NCI-H446 treated with DMSO at 0.1 percent for 48 hours (cell line): ENCODE measurements around the gene WAC.
A peak's percentile ranks its signal among the peaks of the same experiment; 100 is the strongest.
"Not testable (repeated sequence)": the region's sequence is repeated elsewhere in the genome, so short reads cannot be mapped to it uniquely, and the experiment has no call there.

Experiments
- DNase-seq: peaks from one replicate; lab custom pipeline; 2025; lab: John Stamatoyannopoulos, UW

Gene WAC

DNA sequence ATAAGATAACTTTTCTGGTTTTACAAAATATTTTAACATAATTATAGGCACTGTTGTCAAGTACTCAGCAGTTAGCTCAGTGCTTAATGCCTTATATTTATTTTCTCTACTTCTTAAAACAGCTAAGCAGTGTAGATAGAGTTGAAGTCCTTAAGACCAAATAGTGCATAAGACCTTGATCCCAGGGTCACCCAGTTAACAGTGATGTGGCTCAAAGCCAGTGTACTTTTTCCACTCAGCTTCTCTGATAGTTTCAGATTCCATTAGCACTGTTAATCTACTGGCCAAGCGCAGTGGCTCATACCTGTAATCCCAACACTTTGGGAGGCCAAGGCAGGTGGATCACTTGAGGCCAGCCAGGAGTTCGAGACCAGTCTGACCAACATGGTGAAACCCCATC is 83.6 kb downstream of the WAC start:
- DNase-seq, result no peak

GRCh38 chr10:28619455-28619854 is 86.5 kb downstream of the WAC start:
- DNase-seq, result no peak

DNA sequence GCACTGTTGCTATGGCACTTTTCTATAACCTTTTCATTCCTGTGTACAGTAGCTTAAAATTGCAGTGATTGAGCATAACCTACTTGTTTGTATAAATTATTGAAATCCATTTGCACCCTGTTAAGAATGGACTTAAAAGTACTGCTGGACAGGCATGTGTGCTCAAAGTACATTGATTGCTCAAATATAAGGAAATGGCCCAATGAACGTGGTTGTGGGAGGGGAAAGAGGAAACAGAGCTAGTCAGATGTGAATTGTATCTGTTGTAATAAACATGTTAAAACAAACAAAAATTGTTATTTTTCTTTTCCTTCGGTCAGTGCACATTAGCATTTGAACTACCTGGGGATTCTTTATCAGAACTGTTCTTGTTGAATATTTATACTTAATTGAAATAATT is 87.3 kb downstream of the WAC start:
- DNase-seq, result no peak

GRCh38 chr10:28623483-28623882 is 90.6 kb downstream of the WAC start:
- no peak for DNase-seq

- no peak for DNase-seq
These were observed 91.4 kb downstream of the WAC start for GRCh38 chr10:28624351-28624750.

DNA sequence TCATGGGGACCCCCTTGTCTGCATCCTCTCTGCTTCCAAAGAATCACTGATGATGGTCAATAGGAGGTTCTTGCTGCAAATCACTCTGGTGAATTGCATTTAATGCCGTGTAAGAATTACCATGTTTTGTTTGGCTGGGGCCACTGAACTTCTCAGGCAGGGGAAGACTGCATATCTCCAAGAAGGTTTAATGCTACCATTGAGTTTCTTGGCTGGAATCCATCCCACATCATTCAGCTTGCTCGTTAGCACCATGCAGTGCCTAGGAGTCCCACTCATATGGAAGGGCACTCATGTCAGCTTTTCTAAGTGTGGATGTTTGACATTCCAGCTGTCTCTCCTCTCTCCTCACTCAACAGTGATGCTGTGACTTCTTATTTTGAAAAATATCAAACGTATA is 94.2 kb downstream of the WAC start:
- DNase-seq, result no peak

DNA sequence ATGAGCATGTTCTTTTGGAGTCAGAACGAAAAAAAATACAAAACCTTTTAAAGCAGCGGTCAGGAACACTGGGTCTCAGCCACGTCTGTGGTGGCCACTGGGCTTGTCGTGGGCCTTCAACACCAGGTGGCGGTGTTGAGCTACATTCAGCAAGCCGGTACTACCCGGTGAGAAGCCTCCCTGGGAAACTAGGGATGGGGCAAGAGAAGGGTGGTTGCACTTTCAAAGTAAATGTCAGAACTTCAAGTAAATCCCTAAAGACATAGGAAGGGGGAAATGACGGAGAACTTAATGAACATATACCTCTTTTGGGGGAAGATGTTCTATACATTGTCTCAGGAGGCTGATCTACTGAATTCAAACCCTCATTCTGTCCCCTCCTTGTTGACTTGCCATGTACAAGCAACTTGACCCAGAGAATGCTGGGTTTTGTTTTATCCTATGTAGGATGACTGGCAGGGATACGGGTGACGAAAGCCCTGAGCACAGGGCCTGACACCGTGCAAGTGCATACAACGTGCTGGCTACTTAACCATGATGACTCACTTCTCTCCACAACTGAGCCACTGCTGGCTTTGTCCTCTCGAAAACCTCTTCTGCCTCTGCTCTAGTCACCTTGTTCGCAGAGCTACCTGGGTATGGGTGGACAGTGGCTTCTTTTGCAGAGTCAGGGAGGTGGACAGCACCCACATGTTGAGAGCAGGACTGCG is 95.4 kb downstream of the WAC start:
- no peak for DNase-seq

DNA sequence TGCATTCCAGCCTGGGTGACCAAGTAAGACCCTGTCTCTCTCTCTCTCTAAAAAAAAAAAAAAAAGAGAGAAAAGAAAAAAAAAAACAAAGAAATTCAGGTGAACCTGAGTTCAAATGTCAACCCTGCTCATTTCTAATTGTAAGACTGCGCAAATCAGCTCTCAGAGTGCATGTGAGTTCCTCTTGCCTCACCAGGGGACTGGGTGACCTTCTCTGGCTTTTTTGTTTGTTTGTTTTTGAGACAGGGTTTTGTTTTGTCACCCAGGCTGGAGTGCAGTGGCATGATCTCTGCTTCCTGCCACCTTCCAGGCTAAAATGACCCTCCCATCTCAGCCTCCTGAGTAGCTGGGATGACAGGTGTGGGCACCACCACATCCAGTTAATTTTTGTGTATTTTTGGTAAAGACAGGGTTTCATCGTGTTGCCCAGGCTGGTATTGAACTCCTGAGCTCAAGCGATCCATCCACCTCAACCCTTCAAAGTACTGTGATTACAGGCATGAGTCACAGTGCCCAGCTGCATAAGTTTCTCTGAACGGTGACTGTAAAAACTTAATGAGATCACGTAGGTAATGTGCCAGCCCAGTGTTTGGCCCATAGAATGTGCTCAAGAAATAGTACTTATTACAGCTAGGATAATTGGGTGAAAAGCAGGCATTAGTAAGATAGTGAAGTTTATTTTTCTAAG is 99.1 kb downstream of the WAC start:
- no peak for DNase-seq

- DNase-seq, result no peak
These were observed 99.6 kb downstream of the WAC start for GRCh38 chr10:28632584-28632945.

- no peak for DNase-seq
These were observed 100.8 kb downstream of the WAC start for GRCh38 chr10:28633750-28634149.

- no peak for DNase-seq
These were observed 104.4 kb downstream of the WAC start for GRCh38 chr10:28637346-28637745.

DNA sequence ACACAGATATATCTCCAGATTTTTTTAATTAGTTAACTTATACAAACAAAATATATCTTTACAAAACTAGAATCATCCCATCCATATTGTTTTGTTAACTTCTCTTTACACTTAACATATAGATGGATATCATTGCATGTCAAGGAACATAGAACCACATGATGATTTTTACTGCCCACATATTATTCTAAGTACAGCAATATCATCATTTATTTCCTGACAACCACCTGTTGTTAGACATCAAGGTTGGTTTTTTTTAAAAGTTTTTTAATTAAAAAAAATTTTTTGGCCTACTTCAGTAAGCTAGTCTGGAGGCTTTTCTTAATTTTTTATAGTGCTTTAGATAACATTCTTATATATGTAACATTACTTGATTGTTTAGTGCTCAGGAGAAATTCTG is 105.5 kb downstream of the WAC start:
- no peak for DNase-seq

DNA sequence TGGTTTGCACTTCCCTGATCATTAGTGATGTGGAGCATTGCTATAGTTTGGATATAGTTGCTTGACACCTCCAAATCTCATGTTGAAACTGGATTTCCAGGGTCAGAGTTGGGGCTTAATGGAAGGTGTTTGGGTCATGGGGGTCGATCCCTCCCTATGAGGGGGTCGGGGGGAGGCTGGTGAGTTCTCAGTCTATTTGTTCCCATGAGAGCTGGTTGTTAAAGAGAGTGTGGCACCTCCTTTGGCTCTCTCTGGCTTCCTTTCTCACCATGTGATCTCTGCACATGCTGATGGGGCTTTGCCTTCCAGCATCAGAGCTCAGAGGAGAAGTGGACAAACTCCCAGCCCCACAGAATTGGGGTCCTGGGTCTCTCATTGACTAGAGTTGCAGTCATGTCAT is 107.6 kb downstream of the WAC start:
- no peak for DNase-seq

DNA sequence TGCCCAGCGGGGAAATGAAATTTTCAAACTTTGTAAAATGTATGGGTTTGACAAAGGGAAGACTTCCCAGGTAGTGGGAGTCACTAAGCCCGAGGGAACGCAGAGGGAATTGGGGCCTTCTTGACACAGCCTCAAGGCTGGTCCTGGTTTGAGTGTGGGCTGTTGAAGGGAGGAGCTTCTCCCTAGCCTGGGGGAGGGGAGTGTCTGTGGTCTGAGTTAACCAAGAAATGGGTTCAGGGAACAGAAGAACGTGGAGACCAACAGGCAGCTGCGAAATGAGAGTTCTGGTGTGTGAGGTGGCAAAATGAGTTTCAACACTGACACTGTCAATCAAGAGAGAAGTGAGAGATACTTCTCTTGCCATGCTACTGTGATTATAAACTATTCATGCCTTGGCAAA is 111.7 kb downstream of the WAC start:
- DNase-seq, result no peak

- no peak for DNase-seq
These were observed 119.2 kb downstream of the WAC start for GRCh38 chr10:28652106-28652505.

DNA sequence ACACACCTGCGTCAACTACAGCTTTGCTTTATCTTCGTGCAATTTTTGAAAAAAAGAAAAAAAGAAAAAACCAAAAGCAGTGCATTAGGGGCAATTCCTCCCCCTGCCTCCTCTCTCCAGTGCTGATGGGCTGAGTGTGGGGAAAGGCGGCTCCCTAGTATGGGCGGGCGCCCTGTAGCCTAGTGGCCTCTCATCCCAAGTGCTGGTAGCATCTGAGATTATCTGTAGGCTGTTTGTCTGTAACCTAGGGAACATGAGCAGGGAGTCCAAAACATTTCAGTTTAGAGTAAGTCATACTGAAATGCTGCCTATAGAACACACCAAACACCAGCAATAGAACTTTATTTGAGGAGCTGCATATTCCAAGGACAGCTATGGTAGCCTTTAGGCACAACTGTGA is 119.8 kb downstream of the WAC start:
- DNase-seq, result no peak

- not testable (repeated sequence) for DNase-seq
These were observed 125.9 kb downstream of the WAC start for GRCh38 chr10:28658824-28659223.

DNA sequence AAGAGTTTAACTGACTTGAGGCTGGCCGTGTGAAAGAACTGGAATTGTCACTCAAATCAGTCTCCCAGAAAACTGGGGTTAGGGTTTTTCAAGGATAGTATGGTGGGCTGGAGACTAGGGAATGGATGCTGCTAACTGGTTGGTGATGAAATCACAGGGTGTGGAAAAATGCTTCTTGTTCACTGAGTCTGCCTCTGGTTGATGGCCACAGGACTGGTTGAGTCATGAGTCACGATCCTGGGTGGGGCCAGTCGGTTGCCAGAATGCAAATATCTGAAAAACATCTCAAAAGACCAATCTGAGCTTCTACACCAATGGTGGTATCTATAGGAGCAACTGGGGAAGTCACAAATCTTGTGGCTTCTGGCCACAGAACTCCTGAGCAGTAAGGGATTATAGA is 128.1 kb downstream of the WAC start:
- no peak for DNase-seq

GRCh38 chr10:28663576-28664368 is 130.9 kb downstream of the WAC start:
- peak; percentile 11 for DNase-seq

- no peak for DNase-seq
These were observed 131.4 kb downstream of the WAC start for GRCh38 chr10:28664369-28664740.

- no peak for DNase-seq
These were observed 134.0 kb downstream of the WAC start for GRCh38 chr10:28666751-28667467.

- DNase-seq, result no peak
These were observed 135.7 kb downstream of the WAC start for GRCh38 chr10:28668363-28669226.
